GM21381 (cell line): ENCODE measurements around the gene ATM.
"Not testable (repeated sequence)": the region's sequence is repeated elsewhere in the genome, so short reads cannot be mapped to it uniquely, and the experiment has no call there.

Source experiments
- ATAC-seq: cut with Tn5 transposase; IDR thresholded peaks from one replicate; pipeline ENCODE4 v1.9.1; 2021; ENCODE audit warnings: mild to moderate bottlenecking, moderate library complexity; ENCODE audit not compliant: unreplicated experiment

The ATM gene

GRCh38 chr11:108286370-108286769, 63.5 kb downstream of the ATM start:
- no peak for ATAC-seq

- ATAC-seq, result no peak
These were observed 64.1 kb downstream of the ATM start for GRCh38 chr11:108286956-108287355.

- not testable (repeated sequence) for ATAC-seq
These were observed 66.2 kb downstream of the ATM start for GRCh38 chr11:108289066-108289465.

- no peak for ATAC-seq
These were observed 66.8 kb downstream of the ATM start for GRCh38 chr11:108289699-108290098.

- no peak for ATAC-seq
These were observed 70.4 kb downstream of the ATM start for GRCh38 chr11:108293229-108293628.

GRCh38 chr11:108302121-108302785, 79.4 kb downstream of the ATM start:
- ATAC-seq, result peak; percentile 77

GRCh38 chr11:108307751-108308150, 84.9 kb downstream of the ATM start:
- ATAC-seq, result no peak

GRCh38 chr11:108313444-108313843, 90.6 kb downstream of the ATM start:
- no peak for ATAC-seq

- ATAC-seq, result no peak
These were observed 93.2 kb downstream of the ATM start for GRCh38 chr11:108316061-108316460.

- no peak for ATAC-seq
These were observed 96.8 kb downstream of the ATM start for GRCh38 chr11:108319541-108320145.

GRCh38 chr11:108322666-108323065, 99.8 kb downstream of the ATM start:
- no peak for ATAC-seq

- ATAC-seq, result no peak
These were observed 101.7 kb downstream of the ATM start for GRCh38 chr11:108324587-108324986.

- no peak for ATAC-seq
These were observed 110.6 kb downstream of the ATM start for GRCh38 chr11:108333403-108333899.

- ATAC-seq, result no peak
These were observed 115.9 kb downstream of the ATM start for GRCh38 chr11:108338750-108339149.

GRCh38 chr11:108340973-108341372, 118.1 kb downstream of the ATM start:
- ATAC-seq, result no peak

- ATAC-seq, result no peak
These were observed 118.8 kb downstream of the ATM start for GRCh38 chr11:108341654-108342053.

- ATAC-seq, result no peak
These were observed 120.8 kb downstream of the ATM start for GRCh38 chr11:108343714-108344113.

- ATAC-seq, result no peak
These were observed 122.9 kb downstream of the ATM start for GRCh38 chr11:108345767-108346166.

- ATAC-seq, result no peak
These were observed 123.6 kb downstream of the ATM start for GRCh38 chr11:108346451-108346850.

GRCh38 chr11:108351468-108351867, 128.6 kb downstream of the ATM start:
- ATAC-seq, result no peak

GRCh38 chr11:108364159-108364558, 141.3 kb downstream of the ATM start:
- no peak for ATAC-seq

- no peak for ATAC-seq
These were observed 145.3 kb downstream of the ATM start for GRCh38 chr11:108368134-108368533.

GRCh38 chr11:108369064-108369463, 146.2 kb downstream of the ATM start:
- no peak for ATAC-seq
